SKM-1 treated with dmso at 0.1 percent for 144 hours (cell line): ENCODE measurements around the gene R3HDML.
"Not testable (repeated sequence)": the region's sequence is repeated elsewhere in the genome, so short reads cannot be mapped to it uniquely, and the experiment has no call there.

Experiments used
- DNase-seq: peaks from one replicate; lab custom pipeline; 2025; ENCODE audit not compliant: unreplicated experiment; lab: John Stamatoyannopoulos, UW

R3HDML gene

GRCh38 chr20:44336725-44337380, at the start of gene R3HDML:
R3HDML (plus strand) TSS chr20:44337043; CDS start chr20:44337158, 115 bp downstream.
- no peak for DNase-seq

GRCh38 chr20:44287272-44288097, 49.4 kb upstream of the R3HDML start:
- no peak for DNase-seq

- no peak for DNase-seq
Observed at GRCh38 chr20:44288252-44288651, 48.6 kb upstream of the R3HDML start.

- DNase-seq: no peak
Observed at GRCh38 chr20:44291754-44292153, 45.1 kb upstream of the R3HDML start.

- no peak for DNase-seq
Observed at GRCh38 chr20:44296011-44296410, 40.8 kb upstream of the R3HDML start.

- DNase-seq: no peak
Observed at GRCh38 chr20:44297721-44298120, 39.1 kb upstream of the R3HDML start.

GRCh38 chr20:44299011-44299535, 37.8 kb upstream of the R3HDML start:
- not testable (repeated sequence) for DNase-seq

DNA sequence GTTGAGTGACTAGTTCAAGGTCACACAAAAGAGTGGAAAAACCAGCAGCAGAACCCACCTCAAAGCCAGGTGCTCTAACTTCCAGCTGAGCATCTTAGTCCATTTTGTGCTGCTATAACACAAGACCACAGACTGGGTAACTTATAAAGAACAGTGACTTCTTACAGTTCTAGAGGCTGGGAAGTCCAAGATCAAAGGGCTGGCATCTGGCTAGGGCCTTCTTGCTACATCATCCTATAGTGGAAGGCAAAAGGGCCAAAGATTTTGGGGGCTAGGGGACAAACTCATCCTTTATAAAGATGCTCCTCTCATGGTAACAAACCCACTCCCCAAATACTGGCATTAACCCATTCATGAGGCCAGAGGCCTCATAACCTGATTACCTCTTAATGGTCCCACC, 35.6 kb upstream of the R3HDML start:
- no peak for DNase-seq

GRCh38 chr20:44302026-44302669, 34.7 kb upstream of the R3HDML start:
- DNase-seq: no peak

- no peak for DNase-seq
Observed at GRCh38 chr20:44302736-44303135, 34.1 kb upstream of the R3HDML start.

- DNase-seq: no peak
Observed at GRCh38 chr20:44304383-44304782, 32.5 kb upstream of the R3HDML start.

GRCh38 chr20:44306927-44307326, 29.9 kb upstream of the R3HDML start:
- DNase-seq: no peak

DNA sequence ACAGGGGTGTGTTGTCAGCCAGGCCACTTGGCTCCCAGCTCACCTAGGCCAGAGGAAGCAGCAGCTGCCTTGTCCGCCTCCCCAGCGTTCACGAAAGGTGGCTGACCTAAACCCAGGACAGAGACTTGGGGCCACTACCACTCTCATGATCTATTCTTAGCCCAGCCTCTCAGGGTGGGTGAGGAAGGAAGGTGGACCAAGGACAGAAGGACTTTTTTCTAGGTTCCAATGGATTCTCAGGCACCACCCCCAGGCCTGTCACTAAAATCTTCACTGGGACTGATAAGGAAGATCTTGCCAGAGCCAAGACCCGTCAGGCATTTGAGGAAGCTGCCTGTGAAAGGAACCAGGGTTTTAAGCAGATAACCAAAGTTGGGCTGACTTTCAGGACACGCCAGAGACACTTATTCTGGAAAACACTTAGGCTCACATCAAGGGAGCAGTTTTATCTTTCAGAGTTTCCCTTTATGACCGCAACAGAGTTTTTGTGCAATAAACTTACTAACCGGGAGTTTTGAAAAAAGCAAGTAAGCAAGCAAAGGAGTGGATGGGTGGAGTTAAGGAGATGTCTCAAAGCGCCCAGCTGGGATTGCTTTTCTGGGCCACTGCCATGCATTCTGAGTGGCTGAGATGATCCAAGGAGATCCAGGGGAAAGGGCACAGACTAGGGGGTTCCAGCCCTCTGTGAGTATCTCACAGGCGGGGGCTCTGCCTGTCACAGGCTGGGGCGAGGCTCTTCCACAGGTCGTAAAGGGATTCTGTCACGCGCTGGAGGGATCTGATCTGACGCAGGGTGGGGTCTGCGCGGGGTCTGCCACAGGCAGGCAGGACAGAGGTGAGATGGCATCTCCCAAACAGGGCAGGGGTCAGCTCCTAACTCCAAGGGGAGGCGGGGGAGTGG, 26.8 kb upstream of the R3HDML start:
- DNase-seq: peak; percentile 24

DNA sequence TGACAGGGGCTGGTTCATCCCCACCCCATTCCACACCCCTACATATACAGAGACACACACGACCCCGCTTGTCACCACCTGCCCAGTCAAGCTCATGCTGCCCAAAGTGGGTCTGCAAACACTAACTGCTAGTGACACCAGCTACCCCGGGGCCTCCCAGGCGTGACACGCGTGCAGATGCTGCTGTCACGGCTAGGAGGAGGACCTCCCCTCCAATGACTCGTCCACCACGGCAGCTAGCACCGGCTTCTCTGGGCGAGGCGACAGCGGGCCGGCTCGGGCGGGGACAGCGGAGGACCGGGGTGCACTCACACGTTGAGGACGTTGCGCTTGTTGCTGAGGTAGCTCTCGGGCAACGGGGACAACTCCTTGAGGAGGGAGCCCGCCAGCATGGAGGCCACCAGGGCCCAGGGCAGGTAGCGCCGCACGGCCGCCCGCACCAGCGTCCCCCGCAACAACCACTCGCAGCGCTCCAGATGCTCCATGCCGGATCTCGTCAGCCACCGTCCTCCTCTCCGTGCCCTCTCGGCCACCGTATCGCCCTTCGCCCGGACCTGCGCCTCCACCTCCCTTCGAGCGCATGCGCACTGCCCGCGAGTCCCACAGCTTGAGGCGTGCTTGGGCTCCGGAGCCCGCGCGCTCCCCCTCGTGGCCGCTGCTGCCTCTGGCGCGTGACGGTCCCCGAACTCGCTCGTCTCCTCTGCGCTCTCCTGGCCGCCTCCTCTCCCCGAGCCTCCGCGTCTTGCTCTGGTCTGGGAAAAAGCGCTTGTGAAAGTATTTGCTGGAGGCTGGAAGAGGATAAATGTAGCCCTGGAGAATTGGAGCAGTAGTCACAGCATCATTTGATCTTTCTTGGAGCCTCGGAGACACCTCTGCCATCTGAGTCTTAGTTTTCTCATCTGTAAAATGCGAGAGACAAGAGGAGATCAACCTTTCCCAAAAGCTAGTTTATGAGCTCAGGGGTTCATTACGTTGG, 25.9 kb upstream of the R3HDML start, which contains the start of gene FITM2:
TSS of gene FITM2 (minus strand) at position 539 of the 976 bp plus-strand sequence. CDS start at position 485, 54 bp downstream.
- peak; percentile 89 for DNase-seq

GRCh38 chr20:44314870-44315269, 22.0 kb upstream of the R3HDML start:
- no peak for DNase-seq

DNA sequence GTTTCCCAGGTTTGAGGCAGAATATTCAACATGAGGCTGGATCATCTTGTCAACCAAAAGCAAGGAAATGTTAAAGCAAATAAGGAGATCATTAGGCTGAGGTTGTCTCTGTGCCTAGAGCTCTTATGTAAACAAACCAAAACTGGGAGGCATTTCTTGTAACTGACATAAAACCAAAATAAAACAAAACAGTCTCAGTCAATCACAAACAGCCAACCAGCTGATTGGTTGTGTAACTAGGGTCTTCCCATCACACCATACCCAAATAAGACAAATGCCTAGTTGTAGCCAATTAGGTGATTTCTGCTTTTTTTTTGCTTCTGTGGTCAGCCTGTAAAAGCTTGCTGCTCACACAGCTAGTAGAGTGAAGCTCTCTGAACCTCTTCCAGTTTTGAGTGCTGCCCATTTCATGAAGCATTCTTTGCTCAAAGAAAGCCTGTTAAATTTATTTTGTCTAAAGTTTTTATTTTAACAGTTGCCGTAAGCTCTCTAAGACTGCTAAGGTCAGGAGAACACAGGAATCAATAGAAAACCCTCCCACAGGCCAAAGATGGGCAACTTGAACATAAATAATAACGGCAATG, 16.9 kb upstream of the R3HDML start:
- DNase-seq: no peak

DNA sequence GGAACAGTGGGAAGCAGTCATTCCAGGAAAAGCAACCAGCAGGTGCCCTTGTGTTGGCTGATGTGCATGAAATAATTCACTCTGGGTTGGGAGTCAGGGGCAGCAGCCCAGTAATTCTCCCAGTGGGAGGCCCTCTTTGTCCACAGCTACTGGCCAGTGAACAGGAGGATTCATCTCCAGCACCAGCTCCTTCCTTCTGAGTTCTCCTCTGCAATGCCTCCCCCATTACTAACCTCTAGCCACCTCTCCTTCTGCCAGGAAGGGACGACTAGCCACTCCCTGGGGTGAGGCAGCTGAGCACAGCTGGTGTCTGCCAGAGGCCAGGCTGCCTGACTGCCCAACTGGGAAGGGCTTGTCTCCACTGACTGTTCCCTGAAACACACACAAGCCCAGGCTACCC, 12.5 kb upstream of the R3HDML start:
- DNase-seq: no peak

DNA sequence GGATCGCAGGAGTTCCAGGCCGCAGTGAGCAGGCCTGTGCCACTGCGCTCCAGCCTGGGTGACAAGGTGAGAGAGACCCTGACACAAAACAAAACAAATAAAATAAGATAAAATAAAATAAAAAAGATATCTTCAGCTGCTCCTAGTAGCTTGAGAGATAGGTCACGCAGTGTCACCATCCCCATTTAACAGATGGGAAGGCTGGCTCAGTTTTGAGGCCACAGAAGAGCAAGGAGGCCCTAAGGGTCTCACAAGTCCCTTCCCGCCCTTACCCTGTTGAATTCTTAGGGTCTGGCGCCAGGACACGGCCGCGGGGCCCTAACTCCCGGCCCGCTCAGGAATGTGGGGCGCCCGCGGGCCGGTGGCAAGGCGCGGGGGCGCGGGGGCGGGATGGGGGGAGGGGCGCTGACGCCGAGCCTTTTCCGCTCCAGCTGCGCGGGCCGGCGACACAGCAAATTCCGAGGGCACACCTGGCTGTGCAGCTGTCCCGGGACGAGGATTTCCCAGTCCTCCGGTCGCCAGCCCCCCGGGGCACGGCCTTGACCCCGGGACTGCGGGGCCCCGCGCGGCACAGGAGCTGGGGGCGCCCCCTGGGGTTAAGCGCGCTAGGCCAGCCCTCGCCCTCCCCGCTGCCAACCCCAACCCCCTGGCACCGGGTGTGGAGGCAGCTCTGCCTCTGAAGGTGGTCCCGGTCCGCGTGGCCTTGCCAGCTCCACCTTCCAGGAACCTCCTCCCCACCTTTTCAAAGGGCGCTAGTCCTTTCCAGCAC, 10.3 kb upstream of the R3HDML start:
- no peak for DNase-seq
